Limb (tissue), 2 donors: ENCODE results near the gene PPP1R26.
A peak's percentile ranks its signal among the peaks of the same experiment; 100 is the strongest.
"Not testable (repeated sequence)": the region's sequence is repeated elsewhere in the genome, so short reads cannot be mapped to it uniquely, and the experiment has no call there.

ENCODE experiments used
- DNase-seq, 2 donors: peaks; one replicate each; pipeline ENCODE4 v3.0.0-alpha.2; 2016; ENCODE audit errors: extremely low spot score in 2 of 2

The PPP1R26 gene

GRCh38 chr9:135479469-135480052 is at the start of gene PPP1R26:
PPP1R26 (plus strand) TSS chr9:135479782; CDS start chr9:135484511, 4,729 bp downstream.
- peak in 1 of 2 donors; percentile 61 for DNase-seq

- DNase-seq, result no peak
These were observed 42.3 kb upstream of the PPP1R26 start for GRCh38 chr9:135437259-135437658.

GRCh38 chr9:135437696-135438095 is 41.9 kb upstream of the PPP1R26 start:
- not testable (repeated sequence) for DNase-seq

- not testable (repeated sequence) for DNase-seq
These were observed 40.9 kb upstream of the PPP1R26 start for GRCh38 chr9:135438581-135439232.

- DNase-seq, result not testable (repeated sequence)
These were observed 40.1 kb upstream of the PPP1R26 start for GRCh38 chr9:135439514-135439913.

- no peak for DNase-seq
These were observed 39.7 kb upstream of the PPP1R26 start for GRCh38 chr9:135439916-135440315.

GRCh38 chr9:135440620-135441019 is 39.0 kb upstream of the PPP1R26 start:
- DNase-seq, result no peak

GRCh38 chr9:135441105-135442071 is 38.2 kb upstream of the PPP1R26 start:
- not testable (repeated sequence) for DNase-seq

- no peak for DNase-seq
These were observed 37.5 kb upstream of the PPP1R26 start for GRCh38 chr9:135442075-135442474.

- DNase-seq, result no peak
These were observed 35.7 kb upstream of the PPP1R26 start for GRCh38 chr9:135443797-135444425.

GRCh38 chr9:135447126-135447525 is 32.5 kb upstream of the PPP1R26 start:
- no peak for DNase-seq

- DNase-seq, result no peak
These were observed 30.9 kb upstream of the PPP1R26 start for GRCh38 chr9:135448663-135449100.

GRCh38 chr9:135449532-135449931 is 30.1 kb upstream of the PPP1R26 start:
- not testable (repeated sequence) for DNase-seq

- DNase-seq, result no peak
These were observed 28.6 kb upstream of the PPP1R26 start for GRCh38 chr9:135450956-135451355.

- DNase-seq, result not testable (repeated sequence)
These were observed 27.7 kb upstream of the PPP1R26 start for GRCh38 chr9:135451909-135452308.

- DNase-seq, result no peak
These were observed 24.8 kb upstream of the PPP1R26 start for GRCh38 chr9:135454737-135455136.

GRCh38 chr9:135455401-135456030 is 24.1 kb upstream of the PPP1R26 start:
- DNase-seq, result no peak

- no peak for DNase-seq
These were observed 23.0 kb upstream of the PPP1R26 start for GRCh38 chr9:135456436-135457104.

- not testable (repeated sequence) for DNase-seq
These were observed 21.1 kb upstream of the PPP1R26 start for GRCh38 chr9:135458478-135458877.

- no peak for DNase-seq
These were observed 17.6 kb upstream of the PPP1R26 start for GRCh38 chr9:135461936-135462335.
